ENCODE measurements around the gene TMEM72. TPM values are rescaled to one million over a fixed set of nuclear protein-coding genes. Genes with fewer than 3 reads are reported as not detected.

Gene TMEM72
- total RNA-seq, 1 donor from 2014 or later: not detected

DNA sequence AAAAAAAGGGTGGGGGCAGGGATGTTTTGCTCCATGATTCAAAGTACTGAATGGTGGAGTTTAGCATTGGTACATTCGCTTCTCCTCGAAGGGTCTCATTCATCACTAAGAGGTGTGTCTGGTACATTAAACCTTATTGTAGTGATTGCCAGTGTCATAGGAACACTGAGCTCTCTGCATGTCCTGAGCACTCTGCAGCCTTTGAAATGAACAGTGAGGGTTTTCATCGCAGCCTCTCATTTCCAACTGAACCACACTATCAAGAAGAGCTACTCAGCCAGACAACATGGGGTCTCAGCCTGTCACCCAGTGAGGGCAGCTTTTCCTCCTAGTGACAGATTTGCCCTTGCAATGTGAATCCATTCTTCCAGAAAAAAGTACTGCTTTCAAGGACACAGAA is 75.0 kb downstream of the TMEM72 start:
- Histone ChIP-seq H3K27ac (ENCODE audit: low read depth, low read length) (no peak overlapping the region), H3K4me1 (ENCODE audit: insufficient read depth, low read length) (peaks cover 26% of the 10 kb centered on the region), H3K9me3 (ENCODE audit: insufficient read depth, low read depth, low read length) (no peaks in the 10 kb centered on the region), H3K36me3 (ENCODE audit: insufficient read depth, low read length) (no peaks in the 10 kb centered on the region), H3K9ac (ENCODE audit: low read length) (no peak overlapping the region), H4K20me1 (ENCODE audit: insufficient read depth, low read length) (no peaks in the 10 kb centered on the region), H3K27me3 (ENCODE audit: insufficient read depth, low read length) (no peaks in the 10 kb centered on the region), H2AFZ (ENCODE audit: low read depth, low read length) (no peak overlapping the region), H3K79me2 (ENCODE audit: insufficient read depth, low read length) (no peaks in the 10 kb centered on the region), H3K4me2 (ENCODE audit: low read length) (no peak overlapping the region), H3K4me3 (ENCODE audit: insufficient read depth, low read depth, low read length) (no peak overlapping the region)
- FAIRE-seq (no peak), DNase-seq (ENCODE audit: low read depth) (no peak)
- H3K9me3 Mint-ChIP-seq (ENCODE audit: unreplicated experiment): peaks cover 2% of the 10 kb centered on the region
- peaks cover 35% of the 10 kb centered on the region for H3K36me3 Mint-ChIP-seq (ENCODE audit: low read depth, unreplicated experiment)
- H3K4me1 Mint-ChIP-seq (ENCODE audit: low read depth, unreplicated experiment): peaks cover 44% of the 10 kb centered on the region
- H3K27me3 Mint-ChIP-seq (ENCODE audit: low read depth, unreplicated experiment): no peaks in the 10 kb centered on the region
- no peak for TF ChIP-seq EZH2 (IDR thresholded peaks at IDR 0.05; ENCODE audit: insufficient read depth, low read length)
- TF ChIP-seq, protein P1, sequence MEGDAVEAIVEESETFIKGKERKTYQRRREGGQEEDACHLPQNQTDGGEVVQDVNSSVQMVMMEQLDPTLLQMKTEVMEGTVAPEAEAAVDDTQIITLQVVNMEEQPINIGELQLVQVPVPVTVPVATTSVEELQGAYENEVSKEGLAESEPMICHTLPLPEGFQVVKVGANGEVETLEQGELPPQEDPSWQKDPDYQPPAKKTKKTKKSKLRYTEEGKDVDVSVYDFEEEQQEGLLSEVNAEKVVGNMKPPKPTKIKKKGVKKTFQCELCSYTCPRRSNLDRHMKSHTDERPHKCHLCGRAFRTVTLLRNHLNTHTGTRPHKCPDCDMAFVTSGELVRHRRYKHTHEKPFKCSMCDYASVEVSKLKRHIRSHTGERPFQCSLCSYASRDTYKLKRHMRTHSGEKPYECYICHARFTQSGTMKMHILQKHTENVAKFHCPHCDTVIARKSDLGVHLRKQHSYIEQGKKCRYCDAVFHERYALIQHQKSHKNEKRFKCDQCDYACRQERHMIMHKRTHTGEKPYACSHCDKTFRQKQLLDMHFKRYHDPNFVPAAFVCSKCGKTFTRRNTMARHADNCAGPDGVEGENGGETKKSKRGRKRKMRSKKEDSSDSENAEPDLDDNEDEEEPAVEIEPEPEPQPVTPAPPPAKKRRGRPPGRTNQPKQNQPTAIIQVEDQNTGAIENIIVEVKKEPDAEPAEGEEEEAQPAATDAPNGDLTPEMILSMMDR (IDR thresholded peaks at IDR 0.05; ENCODE audit: insufficient read depth, low read depth, low read length): no peak
- peak overlapping the region; percentile 83 for H3K27ac Mint-ChIP-seq (ENCODE audit: unreplicated experiment)
- H3K4me3 Mint-ChIP-seq (ENCODE audit: unreplicated experiment): peak overlapping the region; percentile 28

Other genes starting within 250 kb of the TMEM72 start
- 69.9 and 83.0 TPM in 2 replicates for gene RASSF4, start 48.5 kb downstream of the TMEM72 start, total RNA-seq
- 6.6 and 8.0 TPM in 2 replicates for gene DEPP1, start 67.5 kb downstream of the TMEM72 start, total RNA-seq
- gene ZNF22, start 89.6 kb downstream of the TMEM72 start, total RNA-seq: 10.9 and 12.0 TPM in 2 replicates